B cell (primary cell): ENCODE measurements around the gene EVPL.

Experiments used
- CTCF ChIP-seq: fragments of 200-600 bp; IDR thresholded peaks from one replicate; pipeline ENCODE4 v1.8.0; 2022; ENCODE audit warnings: antibody characterized with exemption, mild to moderate bottlenecking
- EZH2 ChIP-seq: IDR thresholded peaks from 2 replicates; pipeline ENCODE4 v1.6.1; 2012; ENCODE audit warnings: borderline replicate concordance, low read depth, mild to moderate bottlenecking, moderate library complexity, low read length; ENCODE audit not compliant: insufficient read depth, poor library complexity, severe bottlenecking

GRCh38 chr17:76003915-76004314 is 23.2 kb downstream of the EVPL start:
- TF ChIP-seq CTCF: no peak
- no peak for TF ChIP-seq EZH2
